HG03521 (cell line): ENCODE results near the gene HTT.
"Not testable (repeated sequence)": the region's sequence is repeated elsewhere in the genome, so short reads cannot be mapped to it uniquely, and the experiment has no call there.

Experiments used
- ATAC-seq: cut with Tn5 transposase; IDR thresholded peaks from one replicate; pipeline ENCODE4 v1.9.1; 2021; ENCODE audit warnings: mild to moderate bottlenecking, moderate library complexity; ENCODE audit not compliant: unreplicated experiment

HTT gene

GRCh38 chr4:3075652-3075981, 1.1 kb downstream of the HTT start:
- ATAC-seq, result no peak

- ATAC-seq, result no peak
Measured at GRCh38 chr4:3077796-3078195, 3.3 kb downstream of the HTT start.

GRCh38 chr4:3079694-3080123, 5.2 kb downstream of the HTT start:
- ATAC-seq, result no peak

GRCh38 chr4:3082925-3083515, 8.5 kb downstream of the HTT start:
- ATAC-seq, result no peak

GRCh38 chr4:3083732-3084131, 9.3 kb downstream of the HTT start:
- ATAC-seq, result no peak

- no peak for ATAC-seq
Measured at GRCh38 chr4:3085948-3086670, 11.6 kb downstream of the HTT start.

GRCh38 chr4:3087115-3087797, 12.8 kb downstream of the HTT start:
- ATAC-seq, result no peak

GRCh38 chr4:3091464-3091863, 17.0 kb downstream of the HTT start:
- no peak for ATAC-seq

GRCh38 chr4:3094701-3095100, 20.2 kb downstream of the HTT start:
- not testable (repeated sequence) for ATAC-seq

- ATAC-seq, result no peak
Measured at GRCh38 chr4:3096202-3096601, 21.7 kb downstream of the HTT start.

- no peak for ATAC-seq
Measured at GRCh38 chr4:3098346-3098745, 23.9 kb downstream of the HTT start.

- ATAC-seq, result peak; percentile 80
Measured at GRCh38 chr4:3106339-3107186, 32.1 kb downstream of the HTT start.

GRCh38 chr4:3107271-3107670, 32.8 kb downstream of the HTT start:
- ATAC-seq, result no peak

GRCh38 chr4:3107691-3108121, 33.2 kb downstream of the HTT start:
- no peak for ATAC-seq

GRCh38 chr4:3108211-3108610, 33.7 kb downstream of the HTT start:
- no peak for ATAC-seq

- ATAC-seq, result no peak
Measured at GRCh38 chr4:3111461-3111860, 37.0 kb downstream of the HTT start.

- no peak for ATAC-seq
Measured at GRCh38 chr4:3112201-3112600, 37.7 kb downstream of the HTT start.

GRCh38 chr4:3112609-3113469, 38.4 kb downstream of the HTT start:
- no peak for ATAC-seq

GRCh38 chr4:3114377-3114776, 39.9 kb downstream of the HTT start:
- no peak for ATAC-seq

- no peak for ATAC-seq
Measured at GRCh38 chr4:3115637-3116270, 41.3 kb downstream of the HTT start.
